ENCODE results near the gene TRPC3. TPM values are rescaled to one million over a fixed set of nuclear protein-coding genes. Genes with fewer than 3 reads are reported as not detected.

Gene TRPC3
- total and polyA plus RNA-seq, 2 donors (not counting 1 experiment from before 2014, with no cell fraction given), result 1.2 to 2.3 TPM

DNA sequence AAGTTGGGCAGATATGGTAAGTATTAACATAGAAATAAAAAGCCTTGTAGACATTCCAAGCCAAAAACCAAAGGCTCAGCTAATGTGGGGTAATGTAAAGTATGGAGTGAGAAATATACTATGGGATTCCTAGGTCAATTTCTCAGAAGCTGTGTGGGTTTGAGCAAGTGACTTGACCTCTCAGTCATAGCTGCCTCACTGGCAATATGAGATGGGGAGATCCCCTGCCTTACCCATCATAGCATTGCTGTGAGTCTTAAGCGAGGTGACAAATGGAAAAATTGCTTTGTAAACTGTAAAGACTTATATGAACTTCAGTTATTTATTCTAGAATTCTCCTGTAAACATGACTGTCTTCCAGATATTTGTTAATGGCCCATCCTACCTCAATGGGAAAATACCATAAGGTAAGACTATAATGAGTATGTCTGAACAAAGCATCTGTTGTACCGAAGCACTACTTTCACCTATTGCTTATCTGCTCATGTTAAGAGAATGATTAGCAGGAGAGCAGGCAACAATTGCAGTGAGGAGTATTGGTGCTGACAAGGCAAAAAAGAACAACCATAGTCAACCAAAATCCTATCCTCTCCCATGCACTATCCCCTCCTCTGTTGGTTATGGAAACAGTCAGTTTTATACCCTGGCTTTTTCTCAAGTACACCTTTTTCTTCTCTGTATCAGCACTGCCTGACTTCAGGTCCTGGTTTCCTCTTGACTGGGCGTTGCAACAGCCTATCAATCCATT lies 44.1 kb upstream of the TRPC3 start:
- Histone ChIP-seq H4K20me1 (ENCODE audit: control insufficient read depth, extremely low read depth, insufficient read depth, low read length) (no peaks in the 10 kb centered on the region), H3K27ac (ENCODE audit: insufficient read depth, low read length) (no peak overlapping the region), H3K4me1 (ENCODE audit: control insufficient read depth, extremely low read depth, insufficient read depth, low read length) (peaks cover 3% of the 10 kb centered on the region), H2AFZ (ENCODE audit: low read length) (no peak overlapping the region), H3K4me3 (replicated peaks in 1 of 4; ENCODE audit: control extremely low read depth in 1 of 4, insufficient read depth in 1 of 4, low read depth in 3 of 4, low read length in 4 of 4) (no peak overlapping the region), H3K4me2 (ENCODE audit: extremely low read depth, insufficient read depth, low read length) (no peak overlapping the region), H3K9me3 (ENCODE audit: control insufficient read depth, insufficient read depth, low read depth, low read length) (no peaks in the 10 kb centered on the region), H3K27me3 (ENCODE audit: control insufficient read depth, insufficient read depth, low read length) (no peaks in the 10 kb centered on the region), H3K36me3 (ENCODE audit: control insufficient read depth, insufficient read depth, low read length) (no peaks in the 10 kb centered on the region), H3K79me2 (ENCODE audit: control insufficient read depth, insufficient read depth, low read length) (no peaks in the 10 kb centered on the region), H3K9ac (ENCODE audit: insufficient read depth, low read length) (no peak overlapping the region)
- DNase-seq (ENCODE audit: low read depth in 2 of 2), result no peak
- TF ChIP-seq, protein P1, sequence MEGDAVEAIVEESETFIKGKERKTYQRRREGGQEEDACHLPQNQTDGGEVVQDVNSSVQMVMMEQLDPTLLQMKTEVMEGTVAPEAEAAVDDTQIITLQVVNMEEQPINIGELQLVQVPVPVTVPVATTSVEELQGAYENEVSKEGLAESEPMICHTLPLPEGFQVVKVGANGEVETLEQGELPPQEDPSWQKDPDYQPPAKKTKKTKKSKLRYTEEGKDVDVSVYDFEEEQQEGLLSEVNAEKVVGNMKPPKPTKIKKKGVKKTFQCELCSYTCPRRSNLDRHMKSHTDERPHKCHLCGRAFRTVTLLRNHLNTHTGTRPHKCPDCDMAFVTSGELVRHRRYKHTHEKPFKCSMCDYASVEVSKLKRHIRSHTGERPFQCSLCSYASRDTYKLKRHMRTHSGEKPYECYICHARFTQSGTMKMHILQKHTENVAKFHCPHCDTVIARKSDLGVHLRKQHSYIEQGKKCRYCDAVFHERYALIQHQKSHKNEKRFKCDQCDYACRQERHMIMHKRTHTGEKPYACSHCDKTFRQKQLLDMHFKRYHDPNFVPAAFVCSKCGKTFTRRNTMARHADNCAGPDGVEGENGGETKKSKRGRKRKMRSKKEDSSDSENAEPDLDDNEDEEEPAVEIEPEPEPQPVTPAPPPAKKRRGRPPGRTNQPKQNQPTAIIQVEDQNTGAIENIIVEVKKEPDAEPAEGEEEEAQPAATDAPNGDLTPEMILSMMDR (conservative IDR thresholded peaks at IDR 0.05 in 1 of 2, IDR thresholded peaks at IDR 0.05 in 1 of 2; ENCODE audit: low read depth in 1 of 2, low read length in 2 of 2), result no peak
- TF ChIP-seq EZH2 (IDR thresholded peaks at IDR 0.05; ENCODE audit: low read length, missing control alignments), result no peak

DNA sequence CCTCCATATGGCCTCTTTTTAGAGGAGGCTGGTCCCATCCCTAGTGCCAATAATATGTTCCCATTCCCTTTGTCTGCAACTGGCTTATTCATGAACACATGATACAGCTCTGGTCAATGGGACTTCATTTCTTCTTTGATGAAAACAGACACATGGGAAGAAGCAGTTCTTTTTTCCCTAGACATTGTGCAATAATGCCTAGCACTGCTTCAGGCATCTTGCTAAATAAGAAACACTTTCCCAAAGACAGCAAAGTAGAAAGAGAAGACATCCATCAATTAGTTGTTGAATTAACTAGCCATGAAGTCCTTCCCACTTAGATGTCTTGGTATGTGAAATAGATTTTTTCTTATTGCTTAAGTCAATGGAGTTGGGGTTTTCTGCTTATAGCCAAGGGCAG lies 40.1 kb upstream of the TRPC3 start:
- peaks cover 3% of the 10 kb centered on the region for H3K4me1 ChIP-seq (ENCODE audit: control insufficient read depth, extremely low read depth, insufficient read depth, low read length)
- no peaks in the 10 kb centered on the region for H3K79me2 ChIP-seq (ENCODE audit: control insufficient read depth, insufficient read depth, low read length)
- no peaks in the 10 kb centered on the region for H4K20me1 ChIP-seq (ENCODE audit: control insufficient read depth, extremely low read depth, insufficient read depth, low read length)
- H3K36me3 ChIP-seq (ENCODE audit: control insufficient read depth, insufficient read depth, low read length), result no peaks in the 10 kb centered on the region
- H3K9ac ChIP-seq (ENCODE audit: insufficient read depth, low read length), result no peak overlapping the region
- no peak overlapping the region for H3K27ac ChIP-seq (ENCODE audit: insufficient read depth, low read length)
- no peak for TF ChIP-seq EZH2 (IDR thresholded peaks at IDR 0.05; ENCODE audit: low read length, missing control alignments)
- TF ChIP-seq, protein P1 (conservative IDR thresholded peaks at IDR 0.05 in 1 of 2, IDR thresholded peaks at IDR 0.05 in 1 of 2; ENCODE audit: low read depth in 1 of 2, low read length in 2 of 2), result no peak
- no peak overlapping the region for H3K4me3 ChIP-seq (replicated peaks in 1 of 4; ENCODE audit: control extremely low read depth in 1 of 4, insufficient read depth in 1 of 4, low read depth in 3 of 4, low read length in 4 of 4)
- H3K9me3 ChIP-seq (ENCODE audit: control insufficient read depth, insufficient read depth, low read depth, low read length), result no peaks in the 10 kb centered on the region
- H3K4me2 ChIP-seq (ENCODE audit: extremely low read depth, insufficient read depth, low read length), result no peak overlapping the region
- no peak overlapping the region for H2AFZ ChIP-seq (ENCODE audit: low read length)
- no peaks in the 10 kb centered on the region for H3K27me3 ChIP-seq (ENCODE audit: control insufficient read depth, insufficient read depth, low read length)
- DNase-seq (ENCODE audit: low read depth in 2 of 2), result no peak

DNA sequence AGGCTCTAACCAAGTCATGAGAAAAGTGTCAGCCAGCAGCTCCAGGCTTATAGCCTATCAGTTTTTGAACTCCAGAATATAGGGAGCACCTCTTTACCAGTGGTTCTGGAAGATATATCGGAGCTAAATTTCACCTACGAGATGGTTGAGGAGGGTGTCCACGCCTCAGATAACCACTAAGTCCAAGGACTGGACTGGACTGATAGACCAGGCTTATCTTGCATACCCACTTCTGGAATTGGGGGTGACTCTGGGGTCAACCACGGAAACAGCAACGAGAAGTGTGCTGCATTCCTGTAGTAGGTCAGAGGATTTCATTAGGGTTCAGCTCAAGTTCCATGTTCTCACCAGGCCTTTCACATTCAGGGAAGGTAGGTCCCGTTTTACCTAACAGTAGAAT lies 38.6 kb upstream of the TRPC3 start:
- Histone ChIP-seq H3K9ac (ENCODE audit: insufficient read depth, low read length) (no peak overlapping the region), H3K4me2 (ENCODE audit: extremely low read depth, insufficient read depth, low read length) (no peak overlapping the region), H3K27me3 (ENCODE audit: control insufficient read depth, insufficient read depth, low read length) (no peaks in the 10 kb centered on the region), H3K36me3 (ENCODE audit: control insufficient read depth, insufficient read depth, low read length) (no peaks in the 10 kb centered on the region), H4K20me1 (ENCODE audit: control insufficient read depth, extremely low read depth, insufficient read depth, low read length) (no peaks in the 10 kb centered on the region), H3K9me3 (ENCODE audit: control insufficient read depth, insufficient read depth, low read depth, low read length) (no peaks in the 10 kb centered on the region), H3K79me2 (ENCODE audit: control insufficient read depth, insufficient read depth, low read length) (no peaks in the 10 kb centered on the region), H3K4me3 (replicated peaks in 1 of 4; ENCODE audit: control extremely low read depth in 1 of 4, insufficient read depth in 1 of 4, low read depth in 3 of 4, low read length in 4 of 4) (no peak overlapping the region), H2AFZ (ENCODE audit: low read length) (no peak overlapping the region), H3K4me1 (ENCODE audit: control insufficient read depth, extremely low read depth, insufficient read depth, low read length) (peaks cover 3% of the 10 kb centered on the region), H3K27ac (ENCODE audit: insufficient read depth, low read length) (no peak overlapping the region)
- DNase-seq (ENCODE audit: low read depth in 2 of 2), result no peak
- TF ChIP-seq, protein P1 (conservative IDR thresholded peaks at IDR 0.05 in 1 of 2, IDR thresholded peaks at IDR 0.05 in 1 of 2; ENCODE audit: low read depth in 1 of 2, low read length in 2 of 2), result no peak
- no peak for TF ChIP-seq EZH2 (IDR thresholded peaks at IDR 0.05; ENCODE audit: low read length, missing control alignments)
